HG02938 (cell line): ENCODE measurements around the gene NEU4.
"Not testable (repeated sequence)": the region's sequence is repeated elsewhere in the genome, so short reads cannot be mapped to it uniquely, and the experiment has no call there.

Experiments
- ATAC-seq: cut with Tn5 transposase; IDR thresholded peaks from one replicate; pipeline ENCODE4 v1.9.1; 2021; ENCODE audit warnings: mild to moderate bottlenecking, moderate library complexity; ENCODE audit not compliant: unreplicated experiment

The NEU4 gene

DNA sequence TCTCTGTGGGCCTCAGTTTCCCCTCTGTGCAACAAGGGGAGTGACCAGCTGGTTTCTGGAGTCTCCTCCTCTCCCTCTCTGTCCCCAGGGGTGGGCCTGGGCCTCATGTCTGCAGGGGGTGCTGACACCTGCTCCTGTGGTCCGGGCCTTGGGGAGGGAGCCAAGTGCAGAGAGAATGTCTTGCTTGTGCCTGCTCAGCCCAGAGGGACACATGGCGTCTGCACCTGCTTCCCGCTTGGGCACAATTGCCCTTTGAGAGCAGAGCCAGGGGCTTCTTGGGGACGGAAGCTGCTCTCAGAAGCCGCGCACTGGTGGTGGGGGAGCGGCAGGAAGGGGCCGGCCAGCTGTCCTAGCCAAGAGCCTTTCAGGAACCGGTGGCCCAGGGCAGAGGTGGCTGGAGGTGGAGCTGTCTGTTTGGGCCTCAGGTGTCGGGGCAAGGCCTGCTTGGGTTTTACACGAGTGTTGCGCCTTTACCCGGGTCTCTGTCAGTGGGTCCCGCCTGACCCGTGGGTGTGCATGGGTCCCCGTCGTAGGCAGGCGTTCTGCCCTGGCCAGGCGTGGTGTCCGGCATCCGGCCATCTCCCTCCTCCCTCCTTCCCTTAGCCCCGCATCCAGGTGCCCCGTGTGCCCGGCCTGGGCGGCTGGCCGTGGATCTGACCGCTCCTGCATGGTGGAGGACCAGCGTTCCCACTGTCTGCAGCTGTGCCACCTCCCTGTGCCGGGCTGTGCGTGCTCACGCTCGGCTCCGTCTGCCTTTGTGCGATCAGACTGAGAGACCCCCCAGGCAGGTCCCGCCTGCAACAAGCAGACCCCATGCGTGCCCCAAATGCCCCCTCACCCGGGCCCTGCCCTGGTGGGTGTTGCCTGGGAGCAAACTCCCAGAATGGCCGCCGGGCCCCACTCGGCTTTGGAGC lies 4.0 kb downstream of the NEU4 start:
- no peak for ATAC-seq

DNA sequence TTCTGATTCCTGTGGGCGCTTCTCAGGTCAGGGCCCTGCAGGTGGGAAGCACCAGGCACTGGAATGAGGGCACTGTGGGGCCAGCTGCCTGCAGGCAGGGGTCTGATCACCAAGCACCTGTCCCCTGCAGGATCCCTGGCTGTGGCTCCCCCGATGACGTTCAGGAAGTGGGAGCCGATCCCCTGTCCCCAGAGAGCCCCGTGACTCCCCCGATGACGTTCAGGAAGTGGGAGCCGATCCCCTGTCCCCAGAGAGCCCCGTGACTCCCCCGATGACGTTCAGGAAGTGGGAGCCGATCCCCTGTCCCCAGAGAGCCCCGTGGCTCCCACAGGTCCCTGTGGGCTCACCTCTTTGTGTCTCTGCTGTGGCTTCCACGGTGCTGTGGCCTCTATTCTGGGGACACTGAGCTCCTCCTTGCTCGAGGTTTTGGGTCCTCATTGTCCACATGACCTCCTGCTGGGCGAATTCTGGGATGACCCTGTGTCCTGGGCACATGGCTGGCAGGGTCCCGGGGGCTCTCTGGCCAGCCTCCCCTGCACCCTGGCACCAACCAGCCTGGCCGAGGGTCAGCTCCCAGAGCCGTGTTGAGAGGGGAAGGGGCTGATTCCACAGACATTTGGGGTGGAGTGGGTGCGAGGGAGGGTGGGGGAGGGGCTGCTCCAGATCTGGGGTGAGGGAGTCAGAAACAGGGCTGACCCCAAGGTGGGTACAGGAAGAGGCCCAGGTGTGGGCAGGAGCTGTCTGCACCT lies 4.8 kb downstream of the NEU4 start:
- no peak for ATAC-seq

DNA sequence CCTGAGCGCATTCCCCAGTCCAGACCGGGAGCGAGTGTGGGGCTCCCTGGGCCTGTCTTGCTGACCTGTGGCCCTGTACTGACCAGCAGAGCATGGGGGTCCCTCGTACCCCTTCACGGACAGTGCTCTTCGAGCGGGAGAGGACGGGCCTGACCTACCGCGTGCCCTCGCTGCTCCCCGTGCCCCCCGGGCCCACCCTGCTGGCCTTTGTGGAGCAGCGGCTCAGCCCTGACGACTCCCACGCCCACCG lies 5.3 kb downstream of the NEU4 start:
- no peak for ATAC-seq

DNA sequence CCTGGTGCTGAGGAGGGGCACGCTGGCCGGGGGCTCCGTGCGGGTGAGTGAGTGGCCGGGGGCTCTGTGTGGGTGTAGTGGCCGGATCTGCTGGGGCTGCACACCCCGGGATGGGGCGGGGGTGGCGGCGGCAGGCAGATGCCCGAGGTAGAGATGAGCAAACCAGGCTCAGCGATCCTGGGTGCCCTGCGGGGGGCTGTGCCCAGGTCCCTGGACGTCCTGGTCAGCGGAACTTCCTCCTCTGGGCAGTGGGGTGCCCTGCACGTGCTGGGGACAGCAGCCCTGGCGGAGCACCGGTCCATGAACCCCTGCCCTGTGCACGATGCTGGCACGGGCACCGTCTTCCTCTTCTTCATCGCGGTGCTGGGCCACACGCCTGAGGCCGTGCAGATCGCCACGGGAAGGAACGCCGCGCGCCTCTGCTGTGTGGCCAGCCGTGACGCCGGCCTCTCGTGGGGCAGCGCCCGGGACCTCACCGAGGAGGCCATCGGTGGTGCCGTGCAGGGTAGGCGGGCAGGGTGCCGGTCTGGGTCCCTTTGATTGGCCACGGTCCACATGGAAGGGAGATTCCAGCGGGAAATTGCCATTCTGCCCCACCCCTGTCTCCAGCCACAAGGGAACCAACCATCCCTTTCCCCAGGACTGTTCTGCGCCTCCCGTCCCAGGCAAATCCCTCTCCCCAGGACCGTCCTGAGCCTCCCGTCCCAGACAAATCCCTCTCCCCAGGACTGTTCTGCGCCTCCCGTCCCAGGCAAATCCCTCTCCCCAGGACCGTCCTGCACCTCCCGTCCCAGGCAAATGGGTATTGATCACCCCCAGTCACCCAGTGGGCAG lies 5.9 kb downstream of the NEU4 start:
- ATAC-seq, result no peak

DNA sequence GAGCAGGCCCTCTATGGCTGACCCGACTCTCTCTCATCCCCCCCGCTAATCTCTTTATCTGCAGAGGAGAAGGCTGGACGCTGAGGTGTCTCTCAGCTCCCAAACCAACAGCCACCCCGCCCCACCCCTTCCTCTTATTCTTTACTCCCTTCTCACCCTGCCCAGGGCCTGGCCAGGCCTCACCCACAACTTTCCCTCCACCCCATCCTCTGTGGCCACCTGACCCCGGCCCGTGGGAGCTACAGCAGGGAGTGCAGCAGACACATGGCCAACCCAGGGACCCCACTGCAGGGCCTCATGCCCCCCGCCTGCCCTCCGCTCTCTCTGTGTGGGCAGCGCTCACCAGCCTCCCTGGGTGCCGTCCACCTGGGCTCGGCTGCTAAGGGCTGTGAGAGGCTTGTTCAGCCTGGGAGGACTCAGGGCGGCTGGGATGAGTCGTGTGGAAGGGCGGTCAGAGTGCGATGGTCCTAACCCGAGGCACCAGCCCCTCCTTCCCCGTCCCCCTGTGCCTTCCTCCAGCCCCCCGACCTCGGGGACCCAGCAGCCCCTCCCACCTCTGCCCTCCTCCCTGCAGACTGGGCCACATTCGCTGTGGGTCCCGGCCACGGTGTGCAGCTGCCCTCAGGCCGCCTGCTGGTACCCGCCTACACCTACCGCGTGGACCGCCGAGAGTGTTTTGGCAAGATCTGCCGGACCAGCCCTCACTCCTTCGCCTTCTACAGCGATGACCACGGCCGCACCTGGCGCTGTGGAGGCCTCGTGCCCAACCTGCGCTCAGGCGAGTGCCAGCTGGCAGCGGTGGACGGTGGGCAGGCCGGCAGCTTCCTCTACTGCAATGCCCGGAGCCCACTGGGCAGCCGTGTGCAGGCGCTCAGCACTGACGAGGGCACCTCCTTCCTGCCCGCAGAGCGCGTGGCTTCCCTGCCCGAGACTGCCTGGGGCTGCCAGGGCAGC lies 6.8 kb downstream of the NEU4 start:
- no peak for ATAC-seq

- ATAC-seq, result no peak
Measured at GRCh38 chr2:241816431-241817121, 7.6 kb downstream of the NEU4 start.

DNA sequence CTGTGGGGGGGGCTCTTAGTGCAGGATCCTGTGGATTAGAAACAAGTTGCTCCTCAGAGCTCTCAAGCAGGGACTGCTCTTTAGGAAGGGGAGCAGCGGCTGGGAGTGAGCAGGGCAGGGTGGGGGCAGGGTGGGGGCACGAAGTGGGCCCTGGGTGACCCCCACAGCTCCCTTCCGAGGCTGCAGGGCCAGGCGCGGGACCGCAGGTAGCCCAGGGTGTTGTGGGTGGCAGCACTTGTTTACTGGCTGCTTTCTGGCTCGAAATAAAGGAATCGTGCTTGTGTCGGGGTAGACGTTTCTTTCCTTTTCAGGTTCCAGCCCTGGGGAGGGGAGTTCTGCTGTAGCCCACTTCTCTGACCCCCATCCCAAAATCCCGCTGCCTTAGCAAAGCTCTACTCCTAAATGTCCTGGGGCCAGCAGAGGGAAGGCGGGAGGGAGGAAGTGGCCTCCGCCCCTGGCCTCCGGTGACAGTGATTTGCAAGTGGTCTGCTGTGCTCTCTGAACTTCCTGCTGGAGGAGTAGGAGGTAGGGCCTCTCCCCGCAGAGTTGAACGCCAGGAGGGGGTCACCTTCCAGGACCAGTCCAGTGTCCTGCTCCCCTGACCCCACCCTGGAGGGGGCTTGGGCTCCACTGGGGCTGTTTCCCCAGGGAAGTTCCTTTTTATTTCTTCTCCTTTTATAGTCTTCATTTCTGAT lies 8.3 kb downstream of the NEU4 start:
- no peak for ATAC-seq

GRCh38 chr2:241817821-241818215 lies 8.8 kb downstream of the NEU4 start:
- not testable (repeated sequence) for ATAC-seq

DNA sequence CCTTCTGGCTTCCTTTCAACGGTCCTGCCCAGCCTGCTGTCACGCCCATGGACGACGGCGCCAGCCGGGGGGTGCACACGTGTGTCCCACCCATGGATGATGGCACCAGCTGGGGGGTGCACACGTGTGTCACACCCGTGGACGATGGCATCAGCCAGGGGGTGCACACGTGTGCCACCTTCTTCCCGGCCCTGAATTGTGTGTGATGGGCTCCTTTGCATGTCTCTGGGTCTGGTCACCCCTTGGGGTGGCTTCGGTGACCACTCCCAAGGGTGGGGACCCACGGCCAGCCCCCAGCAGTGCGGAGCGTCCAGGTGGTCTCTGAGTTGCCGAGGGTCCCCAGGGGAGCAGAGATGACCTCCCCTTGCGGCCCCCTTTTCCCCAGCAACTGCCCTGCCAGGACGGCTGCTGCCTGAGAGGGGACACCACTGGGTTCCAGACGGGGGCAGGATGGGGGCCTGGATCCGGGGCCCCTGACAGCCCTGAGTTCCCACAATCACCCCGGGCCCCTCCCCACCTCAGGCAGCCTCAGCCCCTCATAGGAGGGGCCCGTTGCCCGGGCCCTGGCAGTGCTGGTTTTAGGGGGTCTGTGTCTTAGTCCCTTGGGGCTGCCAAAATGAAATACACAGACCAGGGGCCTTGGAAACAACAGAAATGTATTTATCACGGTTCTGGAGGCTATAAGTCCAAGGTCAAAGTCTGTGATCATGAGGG lies 9.4 kb downstream of the NEU4 start:
- ATAC-seq, result no peak

DNA sequence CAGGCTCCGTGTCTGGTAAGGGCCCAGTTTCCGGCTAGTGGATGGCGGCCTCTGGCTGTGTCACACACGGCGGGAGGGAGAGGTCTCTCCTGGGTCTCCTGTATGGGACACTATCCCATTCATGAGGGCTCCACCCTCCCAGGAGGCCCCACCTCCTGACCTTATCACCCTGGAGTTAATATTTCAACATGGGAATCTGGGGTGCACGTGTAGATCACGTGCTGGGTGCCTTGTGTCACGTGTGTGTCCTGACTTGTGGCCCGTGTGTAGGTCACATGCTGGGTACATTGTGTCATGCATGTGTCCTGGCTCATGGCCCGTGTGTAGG lies 9.9 kb downstream of the NEU4 start:
- ATAC-seq, result no peak

DNA sequence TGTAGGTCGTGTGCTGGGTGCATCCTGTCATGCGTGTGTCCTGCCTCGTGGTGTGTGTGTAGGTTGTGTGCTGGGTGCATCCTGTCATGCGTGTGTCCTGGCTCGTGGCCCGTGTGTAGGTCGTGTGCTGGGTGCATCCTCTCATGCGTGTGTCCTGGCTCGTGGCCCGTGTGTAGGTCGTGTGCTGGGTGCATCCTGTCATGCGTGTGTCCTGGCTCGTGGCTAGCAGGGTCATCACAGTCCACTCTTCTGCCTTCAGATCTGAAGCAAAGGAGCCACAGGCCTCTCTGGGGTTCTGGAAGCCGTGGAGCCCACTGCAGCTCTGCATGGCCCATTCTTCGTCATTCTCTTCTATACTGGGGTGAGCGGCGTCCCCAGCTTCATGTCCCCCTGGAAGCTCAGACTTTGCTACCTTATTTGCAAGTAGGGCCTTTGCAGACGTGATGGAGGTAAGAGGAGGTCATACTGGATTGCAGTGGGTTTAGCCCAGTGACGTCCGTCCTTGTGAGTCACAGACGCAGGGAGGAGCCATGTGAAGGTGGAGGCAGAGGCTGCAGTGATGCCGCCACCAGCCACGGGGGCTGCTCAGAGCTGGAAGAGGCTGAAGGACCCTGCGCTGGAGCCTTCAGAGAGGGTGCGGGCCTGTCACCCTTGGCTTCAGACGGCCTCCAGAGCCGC lies 11.1 kb downstream of the NEU4 start:
- ATAC-seq, result not testable (repeated sequence)

- ATAC-seq, result no peak
Measured at GRCh38 chr2:241820625-241821384, 11.8 kb downstream of the NEU4 start.

DNA sequence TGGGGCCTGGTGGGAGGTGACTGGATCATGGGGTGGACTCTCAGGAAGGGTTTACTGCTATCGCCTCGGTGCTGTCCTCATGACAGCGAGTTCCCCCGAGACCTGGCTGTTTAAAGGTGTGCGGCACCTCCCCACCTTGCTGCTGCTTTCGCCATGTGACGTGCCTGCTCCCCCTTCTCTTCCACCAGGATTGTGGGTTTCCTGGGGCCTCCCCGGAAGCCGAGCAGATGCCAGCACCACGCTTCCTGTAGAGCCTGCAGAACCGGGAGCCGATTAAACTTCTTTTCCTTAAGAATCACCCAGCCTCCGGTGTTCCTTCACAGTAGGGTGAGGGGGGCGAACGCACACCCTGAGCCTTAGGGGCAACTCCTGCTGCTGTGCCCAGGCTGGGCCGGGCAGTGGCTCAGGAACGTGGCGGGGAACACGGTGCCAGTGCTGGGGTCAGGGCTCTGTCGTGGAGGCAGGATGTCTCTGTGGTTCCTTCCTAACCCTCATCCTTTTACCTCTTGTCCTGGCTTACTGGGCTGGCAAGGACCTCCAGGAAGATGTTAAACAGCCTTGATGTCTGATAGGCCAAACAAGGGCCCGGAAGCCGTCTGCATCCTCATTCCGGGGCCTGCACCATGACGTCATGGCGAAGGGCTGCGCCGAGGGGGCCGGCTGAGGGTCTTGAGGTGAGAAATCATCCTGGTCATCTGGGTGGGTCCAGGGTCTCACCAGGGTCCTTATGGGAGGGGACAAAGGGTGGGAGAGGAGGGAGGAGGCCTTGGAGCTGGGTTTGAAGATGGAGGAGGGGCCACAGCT lies 12.7 kb downstream of the NEU4 start:
- ATAC-seq, result no peak

DNA sequence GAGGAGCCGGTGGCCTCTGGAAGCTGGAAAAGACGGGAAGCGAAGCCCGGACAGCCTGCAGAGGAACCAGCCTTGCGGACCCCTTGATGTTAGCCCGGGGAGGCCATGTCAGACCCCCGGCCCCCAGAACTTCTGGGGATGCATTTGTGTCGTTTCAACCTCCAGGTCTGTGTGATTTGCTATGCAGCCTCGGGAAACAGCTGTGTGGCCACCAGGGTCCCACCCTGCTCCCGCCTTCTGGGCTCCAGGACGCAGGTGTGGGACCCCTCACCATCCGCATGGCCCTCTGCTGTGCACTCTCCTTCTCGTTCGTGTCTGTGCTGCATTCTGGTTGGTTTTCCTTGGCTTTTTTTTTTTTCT lies 13.3 kb downstream of the NEU4 start:
- no peak for ATAC-seq

- ATAC-seq, result not testable (repeated sequence)
Measured at GRCh38 chr2:241823531-241824437, 14.8 kb downstream of the NEU4 start.

GRCh38 chr2:241827394-241827793 lies 18.4 kb downstream of the NEU4 start:
- no peak for ATAC-seq
